H1 (cell line): ENCODE data around the gene FA2H. TPM values are rescaled to one million over a fixed set of nuclear protein-coding genes. Genes with fewer than 3 reads are reported as not detected.

Experiments
- HDAC2 ChIP-seq, 2 experiments: fragments of 300-600 bp in 1 of 2; sonication (generic) in 1 of 2; IDR thresholded peaks; 2 replicates each; pipeline ENCODE4 v1.6.1; 2011 to 2012; ENCODE audit warnings: low read depth in 2 of 2, low read length in 2 of 2, mild to moderate bottlenecking in 2 of 2, moderate library complexity in 2 of 2, borderline replicate concordance in 1 of 2, inconsistent platforms in 1 of 2
- NANOG ChIP-seq: IDR thresholded peaks from 2 replicates; pipeline ENCODE4 v1.6.1; 2011; ENCODE audit warnings: low read length, low read depth, mild to moderate bottlenecking, inconsistent platforms; ENCODE audit not compliant: insufficient read depth, poor library complexity, severe bottlenecking
- NRF1 ChIP-seq: IDR thresholded peaks from 2 replicates; pipeline ENCODE4 v1.6.1; 2011; ENCODE audit warnings: mild to moderate bottlenecking, low read depth, low read length, improper control_type of control experiment
- RBBP5 ChIP-seq: IDR thresholded peaks from 2 replicates; pipeline ENCODE4 v1.7.1; 2012; ENCODE audit warnings: low read depth, mild to moderate bottlenecking, inconsistent platforms, low read length, moderate library complexity, borderline replicate concordance
- TEAD4 ChIP-seq: IDR thresholded peaks from 2 replicates; pipeline ENCODE4 v1.6.1; 2012; ENCODE audit warnings: low read depth, low read length, inconsistent platforms, mixed read lengths
- polyA plus RNA-seq, 7 experiments: library from polyadenylated mRNA; depleted of rRNA in 3 of 7; stranded (reverse) in 5 of 7; unstranded in 2 of 7; fragments of >200 nt in 5 of 7; fragments of 200-250 nt in 2 of 7; gene quantifications; 1 replicate in 5 of 7; 2 replicates in 1 of 7; 4 replicates in 1 of 7; pipeline versions ENCODE4 v1.2.1 to v1.2.3, GENCODE V29; 2011 to 2013; ENCODE audit warnings: missing spikeins in 2 of 7, mixed read lengths in 2 of 7
- total RNA-seq: library from RNA; stranded (reverse); fragmentation: NEBNext Ultra II Directional; extraction: Animal tissue kit (Norgen Biotek cat#: 25700); gene quantifications from 2 replicates; pipeline ENCODE4 v1.2.1, GENCODE V29; 2021
- TF ChIP-seq, protein P1 (sequence below): IDR thresholded peaks from 2 replicates; pipeline ENCODE4 v1.6.1; 2012; ENCODE audit warnings: low read length, inconsistent platforms
- TF ChIP-seq, protein P2 (sequence below): fragments of 300-600 bp; sonication (generic); IDR thresholded peaks from 2 replicates; pipeline ENCODE4 v1.7.1; 2012; ENCODE audit warnings: low read length, moderate library complexity, mild to moderate bottlenecking, inconsistent platforms; ENCODE audit not compliant: insufficient replicate concordance

FA2H gene
- total and polyA plus RNA-seq, 2 of the 8 experiments (the other 6 are each of a cell fraction or from before 2014, with no cell fraction given): 2.1 to 2.5 TPM

DNA sequence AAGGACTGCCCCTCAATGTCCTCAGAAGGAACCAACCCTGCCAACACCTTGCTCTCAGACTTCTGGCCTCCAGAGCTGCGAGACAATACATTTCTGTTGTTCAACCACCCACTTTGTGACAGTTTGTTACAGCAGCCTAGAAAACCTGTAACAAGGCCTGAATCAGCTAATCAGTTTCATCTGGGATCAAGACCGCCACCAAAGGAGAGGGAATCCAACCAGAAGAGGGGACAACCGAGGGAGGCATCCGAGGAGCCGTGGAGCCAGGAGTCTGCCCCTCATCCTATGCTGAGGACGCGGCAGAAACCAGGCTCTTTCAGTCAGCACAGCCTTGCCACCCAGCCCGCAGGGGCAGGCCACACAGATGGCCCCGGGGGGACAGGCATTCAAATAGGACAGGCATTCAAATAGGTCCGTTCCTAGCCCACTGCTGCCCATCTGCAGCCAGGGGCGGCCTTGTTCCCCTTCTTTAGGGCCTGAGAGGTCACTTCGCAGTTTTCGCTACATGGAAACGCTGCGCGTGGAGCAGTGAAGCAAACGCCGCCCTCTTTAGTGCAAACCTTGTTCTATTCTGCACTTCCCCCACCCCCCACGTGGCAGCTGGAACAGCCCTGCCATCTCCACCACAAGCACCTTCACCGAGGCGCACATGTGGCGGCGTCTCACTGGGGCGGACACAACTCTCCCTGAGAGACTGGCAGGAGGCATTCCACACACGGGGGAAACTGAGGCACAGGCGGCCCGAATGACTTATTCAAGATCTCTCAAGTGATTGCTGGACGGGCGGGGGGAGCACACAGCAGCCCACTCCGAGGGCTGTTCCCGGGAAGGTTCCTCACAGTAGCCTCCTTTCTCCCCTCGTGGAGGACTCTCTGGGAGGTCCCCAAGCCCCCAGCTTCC, 26.7 kb downstream of the FA2H start (continued):
- TF ChIP-seq, protein P1, sequence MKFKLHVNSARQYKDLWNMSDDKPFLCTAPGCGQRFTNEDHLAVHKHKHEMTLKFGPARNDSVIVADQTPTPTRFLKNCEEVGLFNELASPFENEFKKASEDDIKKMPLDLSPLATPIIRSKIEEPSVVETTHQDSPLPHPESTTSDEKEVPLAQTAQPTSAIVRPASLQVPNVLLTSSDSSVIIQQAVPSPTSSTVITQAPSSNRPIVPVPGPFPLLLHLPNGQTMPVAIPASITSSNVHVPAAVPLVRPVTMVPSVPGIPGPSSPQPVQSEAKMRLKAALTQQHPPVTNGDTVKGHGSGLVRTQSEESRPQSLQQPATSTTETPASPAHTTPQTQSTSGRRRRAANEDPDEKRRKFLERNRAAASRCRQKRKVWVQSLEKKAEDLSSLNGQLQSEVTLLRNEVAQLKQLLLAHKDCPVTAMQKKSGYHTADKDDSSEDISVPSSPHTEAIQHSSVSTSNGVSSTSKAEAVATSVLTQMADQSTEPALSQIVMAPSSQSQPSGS: no peak
- no peak for TF ChIP-seq NANOG
- TF ChIP-seq HDAC2 (IDR thresholded peaks at IDR 0.05; ENCODE audit: borderline replicate concordance in 1 of 2, low read depth in 2 of 2, low read length in 2 of 2): no peak
- TF ChIP-seq, protein P2, sequence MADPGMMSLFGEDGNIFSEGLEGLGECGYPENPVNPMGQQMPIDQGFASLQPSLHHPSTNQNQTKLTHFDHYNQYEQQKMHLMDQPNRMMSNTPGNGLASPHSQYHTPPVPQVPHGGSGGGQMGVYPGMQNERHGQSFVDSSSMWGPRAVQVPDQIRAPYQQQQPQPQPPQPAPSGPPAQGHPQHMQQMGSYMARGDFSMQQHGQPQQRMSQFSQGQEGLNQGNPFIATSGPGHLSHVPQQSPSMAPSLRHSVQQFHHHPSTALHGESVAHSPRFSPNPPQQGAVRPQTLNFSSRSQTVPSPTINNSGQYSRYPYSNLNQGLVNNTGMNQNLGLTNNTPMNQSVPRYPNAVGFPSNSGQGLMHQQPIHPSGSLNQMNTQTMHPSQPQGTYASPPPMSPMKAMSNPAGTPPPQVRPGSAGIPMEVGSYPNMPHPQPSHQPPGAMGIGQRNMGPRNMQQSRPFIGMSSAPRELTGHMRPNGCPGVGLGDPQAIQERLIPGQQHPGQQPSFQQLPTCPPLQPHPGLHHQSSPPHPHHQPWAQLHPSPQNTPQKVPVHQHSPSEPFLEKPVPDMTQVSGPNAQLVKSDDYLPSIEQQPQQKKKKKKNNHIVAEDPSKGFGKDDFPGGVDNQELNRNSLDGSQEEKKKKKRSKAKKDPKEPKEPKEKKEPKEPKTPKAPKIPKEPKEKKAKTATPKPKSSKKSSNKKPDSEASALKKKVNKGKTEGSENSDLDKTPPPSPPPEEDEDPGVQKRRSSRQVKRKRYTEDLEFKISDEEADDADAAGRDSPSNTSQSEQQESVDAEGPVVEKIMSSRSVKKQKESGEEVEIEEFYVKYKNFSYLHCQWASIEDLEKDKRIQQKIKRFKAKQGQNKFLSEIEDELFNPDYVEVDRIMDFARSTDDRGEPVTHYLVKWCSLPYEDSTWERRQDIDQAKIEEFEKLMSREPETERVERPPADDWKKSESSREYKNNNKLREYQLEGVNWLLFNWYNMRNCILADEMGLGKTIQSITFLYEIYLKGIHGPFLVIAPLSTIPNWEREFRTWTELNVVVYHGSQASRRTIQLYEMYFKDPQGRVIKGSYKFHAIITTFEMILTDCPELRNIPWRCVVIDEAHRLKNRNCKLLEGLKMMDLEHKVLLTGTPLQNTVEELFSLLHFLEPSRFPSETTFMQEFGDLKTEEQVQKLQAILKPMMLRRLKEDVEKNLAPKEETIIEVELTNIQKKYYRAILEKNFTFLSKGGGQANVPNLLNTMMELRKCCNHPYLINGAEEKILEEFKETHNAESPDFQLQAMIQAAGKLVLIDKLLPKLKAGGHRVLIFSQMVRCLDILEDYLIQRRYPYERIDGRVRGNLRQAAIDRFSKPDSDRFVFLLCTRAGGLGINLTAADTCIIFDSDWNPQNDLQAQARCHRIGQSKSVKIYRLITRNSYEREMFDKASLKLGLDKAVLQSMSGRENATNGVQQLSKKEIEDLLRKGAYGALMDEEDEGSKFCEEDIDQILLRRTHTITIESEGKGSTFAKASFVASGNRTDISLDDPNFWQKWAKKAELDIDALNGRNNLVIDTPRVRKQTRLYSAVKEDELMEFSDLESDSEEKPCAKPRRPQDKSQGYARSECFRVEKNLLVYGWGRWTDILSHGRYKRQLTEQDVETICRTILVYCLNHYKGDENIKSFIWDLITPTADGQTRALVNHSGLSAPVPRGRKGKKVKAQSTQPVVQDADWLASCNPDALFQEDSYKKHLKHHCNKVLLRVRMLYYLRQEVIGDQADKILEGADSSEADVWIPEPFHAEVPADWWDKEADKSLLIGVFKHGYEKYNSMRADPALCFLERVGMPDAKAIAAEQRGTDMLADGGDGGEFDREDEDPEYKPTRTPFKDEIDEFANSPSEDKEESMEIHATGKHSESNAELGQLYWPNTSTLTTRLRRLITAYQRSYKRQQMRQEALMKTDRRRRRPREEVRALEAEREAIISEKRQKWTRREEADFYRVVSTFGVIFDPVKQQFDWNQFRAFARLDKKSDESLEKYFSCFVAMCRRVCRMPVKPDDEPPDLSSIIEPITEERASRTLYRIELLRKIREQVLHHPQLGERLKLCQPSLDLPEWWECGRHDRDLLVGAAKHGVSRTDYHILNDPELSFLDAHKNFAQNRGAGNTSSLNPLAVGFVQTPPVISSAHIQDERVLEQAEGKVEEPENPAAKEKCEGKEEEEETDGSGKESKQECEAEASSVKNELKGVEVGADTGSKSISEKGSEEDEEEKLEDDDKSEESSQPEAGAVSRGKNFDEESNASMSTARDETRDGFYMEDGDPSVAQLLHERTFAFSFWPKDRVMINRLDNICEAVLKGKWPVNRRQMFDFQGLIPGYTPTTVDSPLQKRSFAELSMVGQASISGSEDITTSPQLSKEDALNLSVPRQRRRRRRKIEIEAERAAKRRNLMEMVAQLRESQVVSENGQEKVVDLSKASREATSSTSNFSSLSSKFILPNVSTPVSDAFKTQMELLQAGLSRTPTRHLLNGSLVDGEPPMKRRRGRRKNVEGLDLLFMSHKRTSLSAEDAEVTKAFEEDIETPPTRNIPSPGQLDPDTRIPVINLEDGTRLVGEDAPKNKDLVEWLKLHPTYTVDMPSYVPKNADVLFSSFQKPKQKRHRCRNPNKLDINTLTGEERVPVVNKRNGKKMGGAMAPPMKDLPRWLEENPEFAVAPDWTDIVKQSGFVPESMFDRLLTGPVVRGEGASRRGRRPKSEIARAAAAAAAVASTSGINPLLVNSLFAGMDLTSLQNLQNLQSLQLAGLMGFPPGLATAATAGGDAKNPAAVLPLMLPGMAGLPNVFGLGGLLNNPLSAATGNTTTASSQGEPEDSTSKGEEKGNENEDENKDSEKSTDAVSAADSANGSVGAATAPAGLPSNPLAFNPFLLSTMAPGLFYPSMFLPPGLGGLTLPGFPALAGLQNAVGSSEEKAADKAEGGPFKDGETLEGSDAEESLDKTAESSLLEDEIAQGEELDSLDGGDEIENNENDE: no peak
- TF ChIP-seq TEAD4: no peak
- no peak for TF ChIP-seq RBBP5
- TF ChIP-seq NRF1: no peak
